HEK293 (cell line): ENCODE data around the gene AP3D1.

Experiments
- BCL11A ChIP-seq: fragments of 450-650 bp; formaldehyde crosslinking; IDR thresholded peaks from 2 replicates; pipeline ENCODE4 v1.5.1; 2016; ENCODE audit warnings: low read depth, missing biosample characterization, missing genetic modification characterization
- GLI4 ChIP-seq: fragments of 450-650 bp; formaldehyde crosslinking; IDR thresholded peaks from 2 replicates; pipeline ENCODE4 v1.5.1; 2016; ENCODE audit warnings: missing biosample characterization, missing genetic modification characterization
- HOXA7 ChIP-seq: sonication (generic); formaldehyde crosslinking; IDR thresholded peaks from 2 replicates; pipeline ENCODE4 v1.8.1; 2022; ENCODE audit warnings: missing genetic modification reagents, borderline replicate concordance
- KLF8 ChIP-seq: fragments of 450-650 bp; formaldehyde crosslinking; IDR thresholded peaks from 2 replicates; pipeline ENCODE4 v1.5.1; 2016; ENCODE audit warnings: missing biosample characterization, missing genetic modification characterization
- MYNN ChIP-seq: fragments of 450-650 bp; formaldehyde crosslinking; IDR thresholded peaks from 2 replicates; pipeline ENCODE4 v1.5.1; 2016; ENCODE audit warnings: missing biosample characterization, missing genetic modification characterization, borderline replicate concordance
- OSR2 ChIP-seq: fragments of 450-650 bp; formaldehyde crosslinking; IDR thresholded peaks from 2 replicates; pipeline ENCODE4 v1.5.1; 2016; ENCODE audit warnings: missing biosample characterization, missing genetic modification characterization
- RBAK ChIP-seq: fragments of 450-650 bp; formaldehyde crosslinking; IDR thresholded peaks from 2 replicates; pipeline ENCODE4 v1.5.1; 2016; ENCODE audit warnings: missing biosample characterization, missing genetic modification characterization
- ZBTB20 ChIP-seq: fragments of 450-650 bp; formaldehyde crosslinking; IDR thresholded peaks from 2 replicates; pipeline ENCODE4 v1.5.1; 2016; ENCODE audit warnings: missing biosample characterization, missing genetic modification characterization
- ZBTB48 ChIP-seq: fragments of 450-650 bp; formaldehyde crosslinking; IDR thresholded peaks from 2 replicates; pipeline ENCODE4 v1.5.1; 2016; ENCODE audit warnings: missing biosample characterization, missing genetic modification characterization
- ZFHX2 ChIP-seq: fragments of 450-650 bp; formaldehyde crosslinking; conservative IDR thresholded peaks from 2 replicates; pipeline ENCODE4 v1.5.1; 2016; ENCODE audit warnings: missing biosample characterization, missing genetic modification characterization
- ZFP41 ChIP-seq: fragments of 450-650 bp; formaldehyde crosslinking; IDR thresholded peaks from 2 replicates; pipeline ENCODE4 v1.5.1; 2016; ENCODE audit warnings: missing biosample characterization, missing genetic modification characterization, borderline replicate concordance
- ZNF10 ChIP-seq: fragments of 450-650 bp; formaldehyde crosslinking; IDR thresholded peaks from 2 replicates; pipeline ENCODE4 v1.5.1; 2017; ENCODE audit warnings: missing biosample characterization, missing genetic modification characterization
- ZNF114 ChIP-seq: fragments of 450-650 bp; formaldehyde crosslinking; IDR thresholded peaks from 2 replicates; pipeline ENCODE4 v1.5.0; 2017; ENCODE audit warnings: missing biosample characterization, missing genetic modification characterization
- ZNF121 ChIP-seq: fragments of 450-650 bp; formaldehyde crosslinking; IDR thresholded peaks from 2 replicates; pipeline ENCODE4 v1.5.1; 2016; ENCODE audit warnings: missing biosample characterization, missing genetic modification characterization
- ZNF16 ChIP-seq: fragments of 450-650 bp; formaldehyde crosslinking; IDR thresholded peaks from 2 replicates; pipeline ENCODE4 v1.5.1; 2016; ENCODE audit warnings: low read depth, missing biosample characterization, missing genetic modification characterization
- ZNF169 ChIP-seq: fragments of 450-650 bp; formaldehyde crosslinking; IDR thresholded peaks from 2 replicates; pipeline ENCODE4 v1.5.1; 2016; ENCODE audit warnings: missing biosample characterization, missing genetic modification characterization
- ZNF23 ChIP-seq: fragments of 450-650 bp; formaldehyde crosslinking; IDR thresholded peaks from 2 replicates; pipeline ENCODE4 v1.5.1; 2016; ENCODE audit warnings: missing biosample characterization, missing genetic modification characterization, borderline replicate concordance
- ZNF24 ChIP-seq: fragments of 450-650 bp; formaldehyde crosslinking; IDR thresholded peaks from 2 replicates; pipeline ENCODE4 v1.5.1; 2016; ENCODE audit warnings: missing biosample characterization, missing genetic modification characterization
- ZNF37A ChIP-seq: fragments of 450-650 bp; IDR thresholded peaks from 2 replicates; pipeline ENCODE4 v1.5.1; 2018; ENCODE audit warnings: missing biosample characterization, missing genetic modification characterization
- ZNF391 ChIP-seq: fragments of 450-650 bp; formaldehyde crosslinking; IDR thresholded peaks from 2 replicates; pipeline ENCODE4 v1.5.1; 2016; ENCODE audit warnings: low read depth, missing biosample characterization, missing genetic modification characterization, borderline replicate concordance
- ZNF416 ChIP-seq: fragments of 450-650 bp; formaldehyde crosslinking; IDR thresholded peaks from 2 replicates; pipeline ENCODE4 v1.5.1; 2016; ENCODE audit warnings: missing biosample characterization, missing genetic modification characterization
- ZNF433 ChIP-seq: fragments of 450-650 bp; formaldehyde crosslinking; IDR thresholded peaks from 2 replicates; pipeline ENCODE4 v1.5.1; 2016; ENCODE audit warnings: missing biosample characterization, missing genetic modification characterization, low read depth
- ZNF473 ChIP-seq: fragments of 450-650 bp; formaldehyde crosslinking; IDR thresholded peaks from 2 replicates; pipeline ENCODE4 v1.5.1; 2017; ENCODE audit warnings: missing biosample characterization, missing genetic modification characterization
- ZNF585B ChIP-seq: fragments of 450-650 bp; formaldehyde crosslinking; IDR thresholded peaks from 2 replicates; pipeline ENCODE4 v1.5.1; 2016; ENCODE audit warnings: missing biosample characterization, missing genetic modification characterization
- ZNF654 ChIP-seq: fragments of 450-650 bp; formaldehyde crosslinking; IDR thresholded peaks from 2 replicates; pipeline ENCODE4 v1.5.1; 2016; ENCODE audit warnings: low read depth, missing biosample characterization, missing genetic modification characterization
- ZNF664 ChIP-seq: fragments of 450-650 bp; formaldehyde crosslinking; IDR thresholded peaks from 2 replicates; pipeline ENCODE4 v1.5.1; 2016; ENCODE audit warnings: missing biosample characterization, missing genetic modification characterization
- ZNF792 ChIP-seq: fragments of 450-650 bp; formaldehyde crosslinking; IDR thresholded peaks from 2 replicates; pipeline ENCODE4 v1.5.1; 2016; ENCODE audit warnings: missing biosample characterization, missing genetic modification characterization
- ZSCAN30 ChIP-seq: fragments of 450-650 bp; IDR thresholded peaks from 2 replicates; pipeline ENCODE4 v1.5.1; 2018; ENCODE audit warnings: missing biosample characterization, mild to moderate bottlenecking, missing genetic modification characterization, moderate library complexity
- TF ChIP-seq, protein P1 (sequence below): fragments of 450-650 bp; formaldehyde crosslinking; IDR thresholded peaks from 2 replicates; pipeline ENCODE4 v1.5.1; 2016; ENCODE audit warnings: missing biosample characterization, missing genetic modification characterization
- TF ChIP-seq, protein P2 (sequence below): fragments of 450-650 bp; formaldehyde crosslinking; IDR thresholded peaks from 2 replicates; pipeline ENCODE4 v1.5.1; 2016; ENCODE audit warnings: missing biosample characterization, missing genetic modification characterization
- TF ChIP-seq, protein P3 (sequence below): fragments of 450-650 bp; formaldehyde crosslinking; IDR thresholded peaks from 2 replicates; pipeline ENCODE4 v1.5.1; 2016; ENCODE audit warnings: missing biosample characterization, missing genetic modification characterization, low read depth
- TF ChIP-seq, protein P4 (sequence below): fragments of 450-650 bp; formaldehyde crosslinking; IDR thresholded peaks from 2 replicates; pipeline ENCODE4 v1.5.1; 2016; ENCODE audit warnings: missing biosample characterization, missing genetic modification characterization

AP3D1 gene

DNA sequence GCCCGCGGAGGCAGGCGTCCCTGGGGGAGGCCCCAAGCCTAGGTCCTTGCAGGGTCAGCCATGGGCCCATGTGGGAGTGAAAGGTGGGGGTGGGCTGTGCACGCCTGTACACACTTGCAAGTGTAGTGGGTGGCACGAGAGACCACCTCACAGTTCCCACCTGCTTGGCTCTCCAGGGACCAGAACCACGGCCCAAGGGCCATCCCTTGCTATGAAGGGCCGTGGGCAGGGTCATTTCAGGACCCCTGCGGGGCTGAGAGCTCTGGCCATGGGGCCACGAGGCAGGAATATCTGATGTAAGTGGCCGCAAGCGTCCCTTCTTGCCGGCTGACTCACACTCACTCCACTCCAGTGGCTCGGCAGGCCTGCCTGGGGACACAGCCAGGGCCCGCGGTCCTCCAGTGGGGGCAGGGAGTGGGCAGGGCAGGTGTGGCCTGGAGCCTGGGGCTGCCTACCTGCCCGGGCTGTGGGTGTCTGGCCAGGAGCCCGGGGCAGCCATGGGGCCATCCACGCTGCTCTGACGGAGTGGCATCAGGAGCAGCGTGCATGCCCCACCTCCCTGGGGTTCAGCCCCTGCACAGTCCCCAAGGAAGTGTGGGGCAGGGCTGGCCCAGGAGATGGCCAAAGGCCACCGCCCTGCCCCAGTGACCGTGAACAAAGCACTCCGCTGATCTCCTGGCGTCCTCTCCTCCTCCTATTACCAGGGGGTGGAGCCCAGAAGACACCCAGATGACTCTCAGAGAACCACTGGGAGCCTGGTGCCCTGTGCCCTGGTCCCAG is 91.8 kb downstream of the AP3D1 start (continued):
- TF ChIP-seq RBAK (tag by site-specific recombination), result no peak
- TF ChIP-seq ZNF391 (tag by site-specific recombination), result no peak
- no peak for TF ChIP-seq ZNF433 (tag by site-specific recombination)
- 0 out of 2 replicates have a peak, but pooled peaks have one; percentile 18 for TF ChIP-seq ZNF24 (tag by site-specific recombination)
- 0 out of 2 replicates have a peak, but pooled peaks have one; percentile 31 for TF ChIP-seq ZSCAN30 (tag by site-specific recombination)
- TF ChIP-seq ZNF16 (tag by site-specific recombination), result no peak
- TF ChIP-seq OSR2 (tag by site-specific recombination), result no peak
- TF ChIP-seq ZNF121 (tag by site-specific recombination), result no peak
- TF ChIP-seq ZNF23 (tag by site-specific recombination), result no peak
- TF ChIP-seq ZNF664 (tag by site-specific recombination), result no peak
- TF ChIP-seq, protein P1, sequence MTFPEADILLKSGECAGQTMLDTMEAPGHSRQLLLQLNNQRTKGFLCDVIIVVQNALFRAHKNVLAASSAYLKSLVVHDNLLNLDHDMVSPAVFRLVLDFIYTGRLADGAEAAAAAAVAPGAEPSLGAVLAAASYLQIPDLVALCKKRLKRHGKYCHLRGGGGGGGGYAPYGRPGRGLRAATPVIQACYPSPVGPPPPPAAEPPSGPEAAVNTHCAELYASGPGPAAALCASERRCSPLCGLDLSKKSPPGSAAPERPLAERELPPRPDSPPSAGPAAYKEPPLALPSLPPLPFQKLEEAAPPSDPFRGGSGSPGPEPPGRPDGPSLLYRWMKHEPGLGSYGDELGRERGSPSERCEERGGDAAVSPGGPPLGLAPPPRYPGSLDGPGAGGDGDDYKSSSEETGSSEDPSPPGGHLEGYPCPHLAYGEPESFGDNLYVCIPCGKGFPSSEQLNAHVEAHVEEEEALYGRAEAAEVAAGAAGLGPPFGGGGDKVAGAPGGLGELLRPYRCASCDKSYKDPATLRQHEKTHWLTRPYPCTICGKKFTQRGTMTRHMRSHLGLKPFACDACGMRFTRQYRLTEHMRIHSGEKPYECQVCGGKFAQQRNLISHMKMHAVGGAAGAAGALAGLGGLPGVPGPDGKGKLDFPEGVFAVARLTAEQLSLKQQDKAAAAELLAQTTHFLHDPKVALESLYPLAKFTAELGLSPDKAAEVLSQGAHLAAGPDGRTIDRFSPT, result peak; percentile 94
- no peak for TF ChIP-seq ZNF10
- TF ChIP-seq, protein P2, sequence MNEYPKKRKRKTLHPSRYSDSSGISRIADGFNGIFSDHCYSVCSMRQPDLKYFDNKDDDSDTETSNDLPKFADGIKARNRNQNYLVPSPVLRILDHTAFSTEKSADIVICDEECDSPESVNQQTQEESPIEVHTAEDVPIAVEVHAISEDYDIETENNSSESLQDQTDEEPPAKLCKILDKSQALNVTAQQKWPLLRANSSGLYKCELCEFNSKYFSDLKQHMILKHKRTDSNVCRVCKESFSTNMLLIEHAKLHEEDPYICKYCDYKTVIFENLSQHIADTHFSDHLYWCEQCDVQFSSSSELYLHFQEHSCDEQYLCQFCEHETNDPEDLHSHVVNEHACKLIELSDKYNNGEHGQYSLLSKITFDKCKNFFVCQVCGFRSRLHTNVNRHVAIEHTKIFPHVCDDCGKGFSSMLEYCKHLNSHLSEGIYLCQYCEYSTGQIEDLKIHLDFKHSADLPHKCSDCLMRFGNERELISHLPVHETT (tag by site-specific recombination), result no peak
- no peak for TF ChIP-seq ZNF585B (tag by site-specific recombination)
- TF ChIP-seq ZNF792 (tag by site-specific recombination), result no peak
- no peak for TF ChIP-seq MYNN (tag by site-specific recombination)
- TF ChIP-seq ZNF654, result no peak
- TF ChIP-seq ZNF416 (tag by site-specific recombination), result no peak
- TF ChIP-seq ZNF473 (tag by site-specific recombination), result no peak
- TF ChIP-seq ZBTB48, result peak; percentile 93
- no peak for TF ChIP-seq KLF8 (tag by site-specific recombination)
- no peak for TF ChIP-seq BCL11A (tag by site-specific recombination)
- no peak for TF ChIP-seq ZNF37A (tag by site-specific recombination)
- peak; percentile 35 for TF ChIP-seq ZBTB20
- TF ChIP-seq ZNF114 (tag by site-specific recombination), result no peak
- TF ChIP-seq ZFP41 (tag by site-specific recombination), result no peak
- no peak for TF ChIP-seq ZNF169 (tag by site-specific recombination)
- TF ChIP-seq, protein P3, sequence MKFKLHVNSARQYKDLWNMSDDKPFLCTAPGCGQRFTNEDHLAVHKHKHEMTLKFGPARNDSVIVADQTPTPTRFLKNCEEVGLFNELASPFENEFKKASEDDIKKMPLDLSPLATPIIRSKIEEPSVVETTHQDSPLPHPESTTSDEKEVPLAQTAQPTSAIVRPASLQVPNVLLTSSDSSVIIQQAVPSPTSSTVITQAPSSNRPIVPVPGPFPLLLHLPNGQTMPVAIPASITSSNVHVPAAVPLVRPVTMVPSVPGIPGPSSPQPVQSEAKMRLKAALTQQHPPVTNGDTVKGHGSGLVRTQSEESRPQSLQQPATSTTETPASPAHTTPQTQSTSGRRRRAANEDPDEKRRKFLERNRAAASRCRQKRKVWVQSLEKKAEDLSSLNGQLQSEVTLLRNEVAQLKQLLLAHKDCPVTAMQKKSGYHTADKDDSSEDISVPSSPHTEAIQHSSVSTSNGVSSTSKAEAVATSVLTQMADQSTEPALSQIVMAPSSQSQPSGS (tag by site-specific recombination), result no peak
- TF ChIP-seq HOXA7, result no peak
- no peak for TF ChIP-seq GLI4 (tag by site-specific recombination)
- TF ChIP-seq, protein P4, sequence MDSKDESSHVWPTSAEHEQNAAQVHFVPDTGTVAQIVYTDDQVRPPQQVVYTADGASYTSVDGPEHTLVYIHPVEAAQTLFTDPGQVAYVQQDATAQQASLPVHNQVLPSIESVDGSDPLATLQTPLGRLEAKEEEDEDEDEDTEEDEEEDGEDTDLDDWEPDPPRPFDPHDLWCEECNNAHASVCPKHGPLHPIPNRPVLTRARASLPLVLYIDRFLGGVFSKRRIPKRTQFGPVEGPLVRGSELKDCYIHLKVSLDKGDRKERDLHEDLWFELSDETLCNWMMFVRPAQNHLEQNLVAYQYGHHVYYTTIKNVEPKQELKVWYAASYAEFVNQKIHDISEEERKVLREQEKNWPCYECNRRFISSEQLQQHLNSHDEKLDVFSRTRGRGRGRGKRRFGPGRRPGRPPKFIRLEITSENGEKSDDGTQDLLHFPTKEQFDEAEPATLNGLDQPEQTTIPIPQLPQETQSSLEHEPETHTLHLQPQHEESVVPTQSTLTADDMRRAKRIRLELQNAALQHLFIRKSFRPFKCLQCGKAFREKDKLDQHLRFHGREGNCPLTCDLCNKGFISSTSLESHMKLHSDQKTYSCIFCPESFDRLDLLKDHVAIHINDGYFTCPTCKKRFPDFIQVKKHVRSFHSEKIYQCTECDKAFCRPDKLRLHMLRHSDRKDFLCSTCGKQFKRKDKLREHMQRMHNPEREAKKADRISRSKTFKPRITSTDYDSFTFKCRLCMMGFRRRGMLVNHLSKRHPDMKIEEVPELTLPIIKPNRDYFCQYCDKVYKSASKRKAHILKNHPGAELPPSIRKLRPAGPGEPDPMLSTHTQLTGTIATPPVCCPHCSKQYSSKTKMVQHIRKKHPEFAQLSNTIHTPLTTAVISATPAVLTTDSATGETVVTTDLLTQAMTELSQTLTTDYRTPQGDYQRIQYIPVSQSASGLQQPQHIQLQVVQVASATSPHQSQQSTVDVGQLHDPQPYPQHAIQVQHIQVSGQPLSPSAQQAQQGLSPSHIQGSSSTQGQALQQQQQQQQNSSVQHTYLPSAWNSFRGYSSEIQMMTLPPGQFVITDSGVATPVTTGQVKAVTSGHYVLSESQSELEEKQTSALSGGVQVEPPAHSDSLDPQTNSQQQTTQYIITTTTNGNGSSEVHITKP (tag by site-specific recombination), result peak; percentile 19
- TF ChIP-seq ZFHX2 (tag by site-specific recombination), result peak; percentile 98
